Measurements from ENCODE around the gene ZMIZ1.

The ZMIZ1 gene

DNA sequence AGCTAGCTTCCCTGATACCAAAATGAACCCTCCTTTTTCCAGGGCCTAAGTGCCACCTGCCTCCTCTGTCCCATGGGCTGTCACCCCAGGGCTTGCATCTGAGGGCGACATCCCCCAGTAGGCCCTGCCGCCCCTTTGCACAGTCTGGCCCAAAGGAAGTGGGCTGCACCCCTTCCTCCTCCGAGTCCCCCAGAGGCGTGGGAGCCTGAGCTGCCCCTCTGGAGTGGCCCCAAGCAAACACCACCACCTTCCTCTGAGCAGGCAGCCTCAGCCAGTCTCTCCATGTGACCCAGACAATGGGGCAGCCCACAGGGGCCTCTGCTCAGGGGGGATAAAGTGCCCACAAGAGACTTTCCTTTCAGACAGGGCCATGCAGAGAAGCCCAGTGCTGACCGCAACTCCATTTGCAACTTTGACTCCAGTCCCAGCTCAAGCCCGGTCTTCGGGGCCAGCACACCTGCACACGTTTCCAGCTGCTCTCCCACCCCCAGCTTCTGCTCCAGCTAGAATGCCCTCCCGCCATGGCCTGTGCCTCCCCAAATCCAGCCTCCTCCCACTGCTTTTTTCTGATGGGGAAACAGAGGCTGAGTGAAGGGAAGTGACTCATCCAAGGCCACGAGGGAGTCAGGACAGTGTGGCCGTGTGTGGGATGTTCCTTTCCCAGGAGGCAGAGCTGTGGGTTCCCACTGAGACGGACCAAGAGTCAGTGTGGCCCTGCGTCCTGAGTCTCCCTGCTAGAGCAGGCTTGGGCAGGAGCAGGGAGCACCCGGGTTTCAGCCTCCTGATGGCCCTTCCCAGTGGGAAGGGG is 111.9 kb downstream of the ZMIZ1 start:
- Histone ChIP-seq H3K4me3 (ENCODE audit: low read length) (no peak overlapping the region), H3K9ac (ENCODE audit: low read depth, low read length) (no peak overlapping the region), H3K27ac (ENCODE audit: low read length) (no peak overlapping the region), H3K36me3 (ENCODE audit: insufficient read depth, low read depth, low read length) (no peaks in the 10 kb centered on the region), H3K27me3 (ENCODE audit: insufficient read depth, low read length) (no peaks in the 10 kb centered on the region), H3K4me1 (ENCODE audit: insufficient read depth, low read length) (peaks cover 33% of the 10 kb centered on the region), H3K9me3 (ENCODE audit: insufficient read depth, low read depth, low read length) (no peaks in the 10 kb centered on the region)

DNA sequence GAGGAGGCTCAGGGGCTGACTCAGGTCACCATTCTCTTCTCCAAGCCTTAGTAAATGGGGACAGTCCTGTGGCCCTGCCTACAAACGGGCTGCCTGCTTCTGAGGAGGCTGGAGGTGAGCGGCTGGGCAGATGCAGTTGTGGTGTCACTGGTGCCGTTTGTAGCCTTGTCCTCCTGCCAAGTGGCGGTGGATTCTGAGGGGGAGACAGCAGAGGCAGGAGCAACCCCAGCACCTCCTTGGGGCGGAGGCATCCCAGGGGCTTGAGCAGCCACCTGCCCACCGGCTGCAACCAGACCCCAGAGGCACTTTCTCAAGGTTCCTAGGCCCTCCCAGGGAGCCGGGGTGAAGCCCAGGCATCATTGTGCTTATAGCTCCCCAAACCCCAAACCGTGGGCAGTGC is 112.5 kb downstream of the ZMIZ1 start:
- no peak overlapping the region for H3K27ac ChIP-seq (ENCODE audit: low read length)
- no peaks in the 10 kb centered on the region for H3K9me3 ChIP-seq (ENCODE audit: insufficient read depth, low read depth, low read length)
- H3K9ac ChIP-seq (ENCODE audit: low read depth, low read length): no peak overlapping the region
- H3K36me3 ChIP-seq (ENCODE audit: insufficient read depth, low read depth, low read length): 0 out of 2 replicates have a peak, but pooled peaks cover 5% of the 10 kb centered on the region
- peaks cover 37% of the 10 kb centered on the region for H3K4me1 ChIP-seq (ENCODE audit: insufficient read depth, low read length)
- no peaks in the 10 kb centered on the region for H3K27me3 ChIP-seq (ENCODE audit: insufficient read depth, low read length)
- no peak overlapping the region for H3K4me3 ChIP-seq (ENCODE audit: low read length)

- Histone ChIP-seq H3K4me1 (ENCODE audit: insufficient read depth, low read length) (peaks cover 37% of the 10 kb centered on the region), H3K27ac (ENCODE audit: low read length) (no peak overlapping the region), H3K9ac (ENCODE audit: low read depth, low read length) (no peak overlapping the region), H3K36me3 (ENCODE audit: insufficient read depth, low read depth, low read length) (peaks cover 7% of the 10 kb centered on the region; the same call in 1 of the 2 replicates), H3K4me3 (ENCODE audit: low read length) (no peak overlapping the region), H3K9me3 (ENCODE audit: insufficient read depth, low read depth, low read length) (no peaks in the 10 kb centered on the region), H3K27me3 (ENCODE audit: insufficient read depth, low read length) (no peaks in the 10 kb centered on the region)
Measured at GRCh38 chr10:79181698-79182521, 113.1 kb downstream of the ZMIZ1 start.

DNA sequence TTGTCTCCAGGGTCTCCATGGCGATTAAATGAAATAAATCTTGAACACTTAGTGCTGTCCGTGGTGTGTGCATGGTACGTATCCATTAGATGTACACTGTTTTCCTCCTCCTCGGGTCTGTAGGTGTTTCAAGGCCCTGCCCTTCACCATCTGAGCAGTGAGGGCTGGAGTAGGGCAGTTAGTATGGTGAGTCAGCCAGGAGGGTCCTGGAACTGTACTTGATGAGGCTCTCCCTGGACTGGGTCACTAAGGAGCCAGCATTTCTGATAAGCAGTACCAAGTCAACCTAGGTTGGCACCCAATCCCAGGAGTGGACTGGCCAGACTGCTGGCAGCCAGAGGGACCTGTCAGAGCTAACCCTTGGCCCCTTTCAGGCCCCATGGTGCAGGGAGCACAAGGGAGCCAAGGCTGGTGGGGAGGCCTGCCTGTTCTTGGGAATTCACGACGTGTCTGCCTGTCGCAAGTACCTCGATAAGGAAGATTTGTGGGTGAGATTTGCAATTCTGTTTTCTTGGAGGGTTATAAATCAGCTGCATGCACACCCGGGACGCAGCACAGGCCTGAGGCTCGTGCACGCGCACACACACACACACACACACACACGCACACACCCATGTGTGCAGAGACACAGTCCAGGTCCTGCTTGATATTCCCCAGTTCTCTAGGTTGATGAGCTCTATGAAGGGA is 114.2 kb downstream of the ZMIZ1 start:
- H3K36me3 ChIP-seq (ENCODE audit: insufficient read depth, low read depth, low read length): peaks cover 14% of the 10 kb centered on the region
- H3K27me3 ChIP-seq (ENCODE audit: insufficient read depth, low read length): no peaks in the 10 kb centered on the region
- H3K4me1 ChIP-seq (ENCODE audit: insufficient read depth, low read length): peaks cover 37% of the 10 kb centered on the region
- no peaks in the 10 kb centered on the region for H3K9me3 ChIP-seq (ENCODE audit: insufficient read depth, low read depth, low read length)
- no peak overlapping the region for H3K27ac ChIP-seq (ENCODE audit: low read length)
- no peak overlapping the region for H3K4me3 ChIP-seq (ENCODE audit: low read length)
- H3K9ac ChIP-seq (ENCODE audit: low read depth, low read length): no peak overlapping the region

DNA sequence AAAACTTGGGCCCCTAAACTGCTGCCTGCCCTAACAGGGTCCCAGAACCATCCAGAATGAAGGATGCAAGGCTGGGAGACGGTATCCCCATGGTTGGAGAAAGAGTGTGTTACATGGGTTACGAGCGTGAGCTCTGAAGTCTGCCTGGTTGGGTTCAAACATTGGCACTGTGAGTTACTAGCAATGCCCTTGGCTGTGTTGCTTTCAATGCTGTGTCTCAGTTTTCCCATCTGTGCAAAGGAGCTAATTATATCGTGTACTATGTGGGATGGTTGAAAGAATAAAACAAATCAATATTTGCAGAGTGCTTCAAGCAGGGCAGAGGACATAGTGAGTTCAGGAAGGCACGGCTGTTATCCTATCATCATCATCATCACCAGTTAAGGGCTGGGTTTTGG is 114.7 kb downstream of the ZMIZ1 start:
- no peaks in the 10 kb centered on the region for H3K27me3 ChIP-seq (ENCODE audit: insufficient read depth, low read length)
- H3K4me1 ChIP-seq (ENCODE audit: insufficient read depth, low read length): peaks cover 33% of the 10 kb centered on the region
- H3K9ac ChIP-seq (ENCODE audit: low read depth, low read length): no peak overlapping the region
- H3K27ac ChIP-seq (ENCODE audit: low read length): no peak overlapping the region
- H3K9me3 ChIP-seq (ENCODE audit: insufficient read depth, low read depth, low read length): no peaks in the 10 kb centered on the region
- no peak overlapping the region for H3K4me3 ChIP-seq (ENCODE audit: low read length)
- peaks cover 14% of the 10 kb centered on the region for H3K36me3 ChIP-seq (ENCODE audit: insufficient read depth, low read depth, low read length)

DNA sequence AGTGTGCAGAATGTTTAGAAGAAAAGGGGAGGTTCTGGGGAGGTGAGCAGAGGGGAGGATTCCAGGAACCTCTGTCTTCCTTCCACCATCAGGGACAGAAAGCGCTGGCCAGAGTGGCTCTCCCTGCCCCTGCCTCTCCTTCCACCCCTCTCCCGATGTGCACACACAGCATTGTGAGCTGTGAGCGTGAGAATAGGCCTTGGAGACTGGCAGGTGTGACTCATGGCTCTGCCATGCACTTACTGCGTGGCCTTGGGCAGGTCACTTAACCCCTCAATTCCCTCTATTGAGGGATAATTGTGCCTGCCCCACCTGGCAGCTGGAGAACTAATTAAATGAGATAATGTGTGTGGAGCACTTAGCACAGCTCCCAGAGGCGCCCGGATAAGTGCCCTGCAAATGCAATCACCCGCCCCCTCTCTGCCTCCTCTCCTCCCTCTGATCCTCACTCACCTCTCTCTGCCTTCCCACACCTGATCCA is 115.4 kb downstream of the ZMIZ1 start:
- peaks cover 28% of the 10 kb centered on the region for H3K4me1 ChIP-seq (ENCODE audit: insufficient read depth, low read length)
- no peaks in the 10 kb centered on the region for H3K9me3 ChIP-seq (ENCODE audit: insufficient read depth, low read depth, low read length)
- no peak overlapping the region for H3K27ac ChIP-seq (ENCODE audit: low read length)
- H3K9ac ChIP-seq (ENCODE audit: low read depth, low read length): peak overlapping the region; percentile 21; the same call in 1 of the 2 replicates
- H3K27me3 ChIP-seq (ENCODE audit: insufficient read depth, low read length): no peaks in the 10 kb centered on the region
- no peak overlapping the region for H3K4me3 ChIP-seq (ENCODE audit: low read length)
- peaks cover 14% of the 10 kb centered on the region for H3K36me3 ChIP-seq (ENCODE audit: insufficient read depth, low read depth, low read length)

GRCh38 chr10:79184657-79185056 is 115.9 kb downstream of the ZMIZ1 start:
- H3K27me3 ChIP-seq (ENCODE audit: insufficient read depth, low read length): no peaks in the 10 kb centered on the region
- peaks cover 24% of the 10 kb centered on the region for H3K4me1 ChIP-seq (ENCODE audit: insufficient read depth, low read length)
- no peak overlapping the region for H3K27ac ChIP-seq (ENCODE audit: low read length)
- H3K36me3 ChIP-seq (ENCODE audit: insufficient read depth, low read depth, low read length): peaks cover 14% of the 10 kb centered on the region
- H3K9ac ChIP-seq (ENCODE audit: low read depth, low read length): peak overlapping the region; percentile 21; the same call in 1 of the 2 replicates
- no peaks in the 10 kb centered on the region for H3K9me3 ChIP-seq (ENCODE audit: insufficient read depth, low read depth, low read length)
- H3K4me3 ChIP-seq (ENCODE audit: low read length): no peak overlapping the region

DNA sequence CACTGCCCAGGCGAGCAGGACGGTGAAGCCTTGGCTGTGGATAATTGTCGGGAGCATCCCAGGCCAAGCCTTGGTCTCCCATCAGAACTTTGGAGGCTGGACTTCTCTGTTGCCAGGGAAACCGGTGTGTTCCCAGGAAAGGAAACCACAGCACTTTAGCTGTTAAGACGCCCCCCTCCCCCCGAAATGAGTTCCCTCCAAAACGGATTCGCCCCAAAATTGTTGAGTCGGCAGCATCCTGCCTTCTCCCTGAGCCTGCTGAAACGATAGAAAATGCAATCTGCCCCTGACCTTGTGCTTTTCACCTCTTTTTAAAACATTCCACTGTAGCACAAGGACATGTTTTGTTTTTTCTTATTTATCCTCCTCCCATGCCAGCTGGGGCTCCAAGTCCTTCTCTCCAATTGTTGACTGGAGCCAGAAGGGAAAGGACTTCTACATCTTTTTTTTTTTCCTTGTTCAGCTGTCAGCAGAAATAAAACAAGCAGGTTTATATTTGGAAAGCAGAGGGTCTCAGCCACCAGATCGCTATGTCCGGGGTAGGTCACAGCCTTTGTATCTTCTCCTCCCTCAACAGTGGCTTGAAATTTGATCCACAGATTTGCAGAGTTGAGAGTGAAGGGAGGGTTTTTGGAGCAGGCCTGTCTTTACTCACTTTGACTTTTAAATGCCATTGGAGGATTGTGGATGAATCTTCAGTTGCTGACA is 116.5 kb downstream of the ZMIZ1 start:
- peak overlapping the region; percentile 68 for H3K9ac ChIP-seq (ENCODE audit: low read depth, low read length)
- peaks cover 14% of the 10 kb centered on the region for H3K36me3 ChIP-seq (ENCODE audit: insufficient read depth, low read depth, low read length)
- H3K4me3 ChIP-seq (ENCODE audit: low read length): peak overlapping the region; percentile 38; the same call in 1 of the 2 replicates
- no peaks in the 10 kb centered on the region for H3K9me3 ChIP-seq (ENCODE audit: insufficient read depth, low read depth, low read length)
- peaks cover 24% of the 10 kb centered on the region for H3K4me1 ChIP-seq (ENCODE audit: insufficient read depth, low read length)
- no peak overlapping the region for H3K27ac ChIP-seq (ENCODE audit: low read length)
- H3K27me3 ChIP-seq (ENCODE audit: insufficient read depth, low read length): no peaks in the 10 kb centered on the region

DNA sequence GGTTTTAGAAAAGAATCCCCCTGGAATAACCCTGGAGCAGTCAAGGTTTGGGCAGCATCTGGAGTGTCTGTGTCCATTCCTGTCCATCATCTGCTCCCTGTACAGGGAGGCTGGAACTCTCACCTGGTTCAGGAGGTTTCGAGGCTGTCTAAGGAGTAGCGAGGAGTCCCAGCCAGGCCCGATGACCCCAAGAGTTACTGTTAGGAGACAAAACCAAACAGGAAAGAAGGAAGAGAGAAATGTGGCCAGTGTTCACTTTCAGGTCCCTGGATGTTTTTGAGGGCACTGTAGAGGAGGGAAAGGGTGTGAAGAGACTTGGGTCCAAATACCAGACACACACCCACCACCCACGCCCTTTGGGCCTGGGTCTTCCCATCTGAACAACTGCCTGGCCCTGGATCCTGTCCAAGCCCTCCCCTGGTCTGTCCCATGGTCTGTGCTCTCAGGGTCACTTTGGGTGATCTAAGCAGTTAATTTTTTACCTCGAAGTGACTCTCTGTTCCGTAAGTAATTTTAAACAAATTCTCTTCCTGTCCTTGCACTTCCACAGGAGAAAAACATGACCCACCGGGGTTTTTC is 117.1 kb downstream of the ZMIZ1 start:
- Histone ChIP-seq H3K4me1 (ENCODE audit: insufficient read depth, low read length) (peaks cover 24% of the 10 kb centered on the region), H3K9ac (ENCODE audit: low read depth, low read length) (0 out of 2 replicates have a peak overlapping the region, but pooled peaks have one; percentile 43), H3K36me3 (ENCODE audit: insufficient read depth, low read depth, low read length) (peaks cover 14% of the 10 kb centered on the region), H3K9me3 (ENCODE audit: insufficient read depth, low read depth, low read length) (no peaks in the 10 kb centered on the region), H3K27ac (ENCODE audit: low read length) (no peak overlapping the region), H3K4me3 (ENCODE audit: low read length) (no peak overlapping the region), H3K27me3 (ENCODE audit: insufficient read depth, low read length) (no peaks in the 10 kb centered on the region)

- Histone ChIP-seq H3K4me3 (ENCODE audit: low read length) (no peak overlapping the region), H3K9me3 (ENCODE audit: insufficient read depth, low read depth, low read length) (no peaks in the 10 kb centered on the region), H3K36me3 (ENCODE audit: insufficient read depth, low read depth, low read length) (peaks cover 14% of the 10 kb centered on the region), H3K4me1 (ENCODE audit: insufficient read depth, low read length) (peaks cover 24% of the 10 kb centered on the region), H3K9ac (ENCODE audit: low read depth, low read length) (no peak overlapping the region), H3K27ac (ENCODE audit: low read length) (no peak overlapping the region), H3K27me3 (ENCODE audit: insufficient read depth, low read length) (no peaks in the 10 kb centered on the region)
Measured at GRCh38 chr10:79186486-79187120, 117.8 kb downstream of the ZMIZ1 start.

All from iPS-20b (cell line).